Liver (tissue), 9 donors: ENCODE results near the gene CADM2. TPM values are rescaled to one million over a fixed set of nuclear protein-coding genes. Genes with fewer than 3 reads are reported as not detected.

ENCODE experiments used
- DNase-seq: peaks from one replicate; pipeline ENCODE4 v3.0.0-alpha.2; 2017; ENCODE audit warnings: low spot score
- H3K27ac ChIP-seq, 2 donors: one replicate each; pipeline ENCODE4 v1.7.0; 2013; ENCODE audit warnings: inconsistent platforms in 2 of 2, low read length in 2 of 2, control low read depth in 1 of 2, low read depth in 1 of 2, mild to moderate bottlenecking in 1 of 2
- H3K27me3 ChIP-seq, 4 donors: one replicate each; pipeline versions ENCODE4 v1.6.1 to v1.7.0; 2013; ENCODE audit warnings: low read length in 3 of 4, inconsistent platforms in 1 of 4, mild to moderate bottlenecking in 1 of 4, moderate library complexity in 1 of 4; ENCODE audit not compliant: control insufficient read depth in 4 of 4, insufficient read depth in 4 of 4
- H3K36me3 ChIP-seq, 4 donors: one replicate each; pipeline versions ENCODE4 v1.6.1 to v1.7.0; 2013; ENCODE audit warnings: low read length in 3 of 4, mild to moderate bottlenecking in 3 of 4, low read depth in 1 of 4, moderate library complexity in 1 of 4; ENCODE audit not compliant: control insufficient read depth in 4 of 4, insufficient read depth in 3 of 4
- H3K4me1 ChIP-seq, 4 donors: one replicate each; pipeline versions ENCODE4 v1.6.1 to v1.7.0; 2013; ENCODE audit warnings: low read length in 3 of 4, mild to moderate bottlenecking in 3 of 4, moderate library complexity in 1 of 4; ENCODE audit not compliant: control insufficient read depth in 4 of 4, insufficient read depth in 4 of 4
- H3K4me3 ChIP-seq, 3 donors: one replicate each; pipeline versions ENCODE4 v1.6.1 to v1.7.0; 2013; ENCODE audit warnings: low read length in 3 of 3, control low read depth in 1 of 3, low read depth in 1 of 3, mild to moderate bottlenecking in 1 of 3
- H3K9ac ChIP-seq, 2 donors: one replicate each; pipeline ENCODE4 v1.7.0; 2013; ENCODE audit warnings: low read length in 2 of 2, mild to moderate bottlenecking in 2 of 2, moderate library complexity in 2 of 2, control low read depth in 1 of 2, low read depth in 1 of 2
- H3K9me3 ChIP-seq, 4 donors: one replicate each; pipeline versions ENCODE4 v1.6.1 to v1.7.0; 2013; ENCODE audit warnings: low read length in 3 of 4; ENCODE audit not compliant: control insufficient read depth in 4 of 4
- FOXA2 ChIP-seq: IDR thresholded peaks from 2 replicates; pipeline ENCODE4 v1.6.1; 2016; ENCODE audit warnings: antibody characterized with exemption
- HNF4A ChIP-seq, 2 donors: conservative IDR thresholded peaks; 2 replicates each; pipeline ENCODE4 v1.6.1; 2016; ENCODE audit warnings: antibody characterized with exemption in 2 of 2, mild to moderate bottlenecking in 2 of 2
- JUND ChIP-seq, 2 donors: IDR thresholded peaks; 2 replicates each; pipeline ENCODE4 v1.6.1; 2016; ENCODE audit warnings: antibody characterized with exemption in 2 of 2
- NR2F2 ChIP-seq: IDR thresholded peaks from 2 replicates; pipeline ENCODE4 v1.6.1; 2016; ENCODE audit warnings: antibody characterized with exemption
- RAD21 ChIP-seq, 2 donors: IDR thresholded peaks; 2 replicates each; pipeline ENCODE4 v1.6.1; 2016; ENCODE audit warnings: antibody characterized with exemption in 2 of 2, mild to moderate bottlenecking in 2 of 2
- RXRA ChIP-seq, 2 donors: IDR thresholded peaks; 2 replicates each; pipeline ENCODE4 v1.6.1; 2017 to 2018; ENCODE audit warnings: antibody characterized with exemption in 2 of 2, mild to moderate bottlenecking in 1 of 2
- SP1 ChIP-seq: IDR thresholded peaks from 2 replicates; pipeline ENCODE4 v1.6.1; 2018; ENCODE audit warnings: antibody characterized with exemption, mild to moderate bottlenecking
- TAF1 ChIP-seq: conservative IDR thresholded peaks from 2 replicates; pipeline ENCODE4 v1.6.1; 2016; ENCODE audit warnings: antibody characterized with exemption, mild to moderate bottlenecking
- WGBS: extraction: QIAGEN DNeasy Blood & Tissue Kit; methylation state at CpG from one replicate; pipeline ENCODE4 v1.1.7; 2013; 5-methylcytosine and 5-hydroxymethylcytosine counted together
- polyA plus RNA-seq, 2 donors: library from polyadenylated mRNA; stranded (reverse) in 1 of 2; unstranded in 1 of 2; fragments of 200-250 nt in 1 of 2; fragments of >200 nt in 1 of 2; fragmentation: Nextera tagmentation in 1 of 2; extraction: Ambion mirVana in 1 of 2; gene quantifications; one replicate each; pipeline versions ENCODE4 v1.2.1 to v1.2.3, GENCODE V29; 2013 to 2015
- total RNA-seq, 2 donors: library from RNA; depleted of rRNA; stranded (reverse); fragments of >200 nt; gene quantifications; one replicate each; pipeline ENCODE4 v1.2.3, GENCODE V29; 2014
- TF ChIP-seq, protein P1 (sequence below): fragments of 150-350 bp; IDR thresholded peaks from 2 replicates; pipeline ENCODE4 v1.5.1; 2017; ENCODE audit warnings: improper control_type of control experiment, low read depth, low read length; ENCODE audit not compliant: missing input control
- TF ChIP-seq, protein P2 (sequence below): IDR thresholded peaks from 2 replicates; pipeline ENCODE4 v1.6.1; 2016; ENCODE audit warnings: antibody characterized with exemption
- TF ChIP-seq, protein P3 (sequence below): IDR thresholded peaks from 2 replicates; pipeline ENCODE4 v1.6.1; 2016; ENCODE audit warnings: antibody characterized with exemption
- TF ChIP-seq, protein P4 (sequence below): IDR thresholded peaks from 2 replicates; pipeline ENCODE4 v1.6.1; 2016; ENCODE audit warnings: antibody characterized with exemption, mild to moderate bottlenecking
- donor health status: healthy.
- donor health status: healthy.
- donor health status: healthy.
- donor health status: healthy.
- donor health status: healthy.

Gene CADM2
- total and polyA plus RNA-seq, 4 donors, result 0.35 to 0.92 (median 0.51) TPM

DNA sequence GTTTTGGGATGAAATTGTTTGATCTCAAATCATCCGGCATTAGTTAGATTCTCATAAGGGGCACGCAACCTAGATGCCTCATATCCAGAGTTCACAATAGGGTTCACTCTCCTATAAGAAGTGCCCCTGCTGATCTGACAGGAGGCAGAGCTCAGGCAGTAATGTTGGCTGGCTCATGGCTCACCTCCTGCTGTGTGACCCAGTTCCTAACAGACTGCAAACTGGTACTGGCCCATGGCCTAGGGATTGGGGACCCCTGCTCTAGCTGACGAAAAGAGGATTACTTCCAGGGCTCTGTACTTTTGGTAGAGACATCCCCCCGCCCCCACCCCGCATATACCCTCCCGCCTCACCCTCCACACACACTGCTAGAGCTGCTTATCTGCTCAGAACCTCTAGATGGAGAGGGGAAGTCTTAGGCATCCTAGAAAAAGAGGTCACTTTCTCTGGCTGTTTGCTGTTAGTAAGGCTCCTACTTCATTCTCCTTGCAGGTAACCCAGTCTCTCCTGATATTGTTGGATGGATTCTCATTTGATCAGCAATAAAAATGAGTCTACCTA, 923.1 kb downstream of the CADM2 start:
- H3K27me3 ChIP-seq, result no peaks in the 10 kb centered on the region
- no peak overlapping the region for H3K27ac ChIP-seq
- H3K9ac ChIP-seq, result no peak overlapping the region
- no peak overlapping the region for H3K4me3 ChIP-seq
- no peaks in the 10 kb centered on the region for H3K36me3 ChIP-seq
- DNase-seq, result no peak
- H3K9me3 ChIP-seq, result no peaks in the 10 kb centered on the region
- TF ChIP-seq, protein P1, sequence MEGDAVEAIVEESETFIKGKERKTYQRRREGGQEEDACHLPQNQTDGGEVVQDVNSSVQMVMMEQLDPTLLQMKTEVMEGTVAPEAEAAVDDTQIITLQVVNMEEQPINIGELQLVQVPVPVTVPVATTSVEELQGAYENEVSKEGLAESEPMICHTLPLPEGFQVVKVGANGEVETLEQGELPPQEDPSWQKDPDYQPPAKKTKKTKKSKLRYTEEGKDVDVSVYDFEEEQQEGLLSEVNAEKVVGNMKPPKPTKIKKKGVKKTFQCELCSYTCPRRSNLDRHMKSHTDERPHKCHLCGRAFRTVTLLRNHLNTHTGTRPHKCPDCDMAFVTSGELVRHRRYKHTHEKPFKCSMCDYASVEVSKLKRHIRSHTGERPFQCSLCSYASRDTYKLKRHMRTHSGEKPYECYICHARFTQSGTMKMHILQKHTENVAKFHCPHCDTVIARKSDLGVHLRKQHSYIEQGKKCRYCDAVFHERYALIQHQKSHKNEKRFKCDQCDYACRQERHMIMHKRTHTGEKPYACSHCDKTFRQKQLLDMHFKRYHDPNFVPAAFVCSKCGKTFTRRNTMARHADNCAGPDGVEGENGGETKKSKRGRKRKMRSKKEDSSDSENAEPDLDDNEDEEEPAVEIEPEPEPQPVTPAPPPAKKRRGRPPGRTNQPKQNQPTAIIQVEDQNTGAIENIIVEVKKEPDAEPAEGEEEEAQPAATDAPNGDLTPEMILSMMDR, result no peak
- TF ChIP-seq SP1, result no peak
- TF ChIP-seq NR2F2, result no peak
- TF ChIP-seq RXRA (IDR thresholded peaks at IDR 0.05), result no peak
- TF ChIP-seq RAD21 (IDR thresholded peaks at IDR 0.05), result no peak
- TF ChIP-seq, protein P2, sequence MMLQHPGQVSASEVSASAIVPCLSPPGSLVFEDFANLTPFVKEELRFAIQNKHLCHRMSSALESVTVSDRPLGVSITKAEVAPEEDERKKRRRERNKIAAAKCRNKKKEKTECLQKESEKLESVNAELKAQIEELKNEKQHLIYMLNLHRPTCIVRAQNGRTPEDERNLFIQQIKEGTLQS, result no peak
- TF ChIP-seq FOXA2, result no peak
- 75% methylated on average over 6 of the region's 6 CpGs for WGBS
- no peaks in the 10 kb centered on the region for H3K4me1 ChIP-seq

DNA sequence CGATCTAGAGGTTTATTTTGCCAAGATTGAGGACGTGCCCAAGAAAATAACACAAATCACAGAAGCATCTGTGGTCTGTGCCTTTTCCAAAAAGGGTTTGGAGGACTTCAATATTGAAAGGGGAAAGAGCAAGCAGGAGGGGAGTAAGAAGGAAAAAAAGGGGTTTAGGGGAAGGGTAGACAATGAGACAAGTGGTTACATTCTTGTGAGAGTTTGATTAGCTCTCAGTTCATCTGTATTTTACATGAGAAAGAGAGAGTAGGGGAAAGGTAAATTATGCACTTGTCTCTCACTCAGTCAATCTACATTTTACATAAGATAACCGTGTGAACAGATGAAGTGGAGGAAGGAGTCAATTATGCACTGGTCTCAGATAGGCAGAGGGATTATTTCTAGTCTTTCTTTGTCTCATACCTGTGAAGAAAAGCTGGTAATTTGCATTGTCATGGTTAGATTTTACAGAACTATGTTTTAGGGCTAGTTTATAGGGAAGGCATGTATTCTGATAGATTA, 931.3 kb downstream of the CADM2 start:
- 34% methylated on average over 3 of the region's 3 CpGs for WGBS
- peaks cover 0 to 3% (median 0%) of the 10 kb centered on the region in 4 donors for H3K27me3 ChIP-seq
- TF ChIP-seq HNF4A (conservative IDR thresholded peaks at IDR 0.05), result no peak
- TF ChIP-seq, protein P3, sequence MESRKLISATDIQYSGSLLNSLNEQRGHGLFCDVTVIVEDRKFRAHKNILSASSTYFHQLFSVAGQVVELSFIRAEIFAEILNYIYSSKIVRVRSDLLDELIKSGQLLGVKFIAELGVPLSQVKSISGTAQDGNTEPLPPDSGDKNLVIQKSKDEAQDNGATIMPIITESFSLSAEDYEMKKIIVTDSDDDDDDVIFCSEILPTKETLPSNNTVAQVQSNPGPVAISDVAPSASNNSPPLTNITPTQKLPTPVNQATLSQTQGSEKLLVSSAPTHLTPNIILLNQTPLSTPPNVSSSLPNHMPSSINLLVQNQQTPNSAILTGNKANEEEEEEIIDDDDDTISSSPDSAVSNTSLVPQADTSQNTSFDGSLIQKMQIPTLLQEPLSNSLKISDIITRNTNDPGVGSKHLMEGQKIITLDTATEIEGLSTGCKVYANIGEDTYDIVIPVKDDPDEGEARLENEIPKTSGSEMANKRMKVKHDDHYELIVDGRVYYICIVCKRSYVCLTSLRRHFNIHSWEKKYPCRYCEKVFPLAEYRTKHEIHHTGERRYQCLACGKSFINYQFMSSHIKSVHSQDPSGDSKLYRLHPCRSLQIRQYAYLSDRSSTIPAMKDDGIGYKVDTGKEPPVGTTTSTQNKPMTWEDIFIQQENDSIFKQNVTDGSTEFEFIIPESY, result no peak
- TF ChIP-seq, protein P4, sequence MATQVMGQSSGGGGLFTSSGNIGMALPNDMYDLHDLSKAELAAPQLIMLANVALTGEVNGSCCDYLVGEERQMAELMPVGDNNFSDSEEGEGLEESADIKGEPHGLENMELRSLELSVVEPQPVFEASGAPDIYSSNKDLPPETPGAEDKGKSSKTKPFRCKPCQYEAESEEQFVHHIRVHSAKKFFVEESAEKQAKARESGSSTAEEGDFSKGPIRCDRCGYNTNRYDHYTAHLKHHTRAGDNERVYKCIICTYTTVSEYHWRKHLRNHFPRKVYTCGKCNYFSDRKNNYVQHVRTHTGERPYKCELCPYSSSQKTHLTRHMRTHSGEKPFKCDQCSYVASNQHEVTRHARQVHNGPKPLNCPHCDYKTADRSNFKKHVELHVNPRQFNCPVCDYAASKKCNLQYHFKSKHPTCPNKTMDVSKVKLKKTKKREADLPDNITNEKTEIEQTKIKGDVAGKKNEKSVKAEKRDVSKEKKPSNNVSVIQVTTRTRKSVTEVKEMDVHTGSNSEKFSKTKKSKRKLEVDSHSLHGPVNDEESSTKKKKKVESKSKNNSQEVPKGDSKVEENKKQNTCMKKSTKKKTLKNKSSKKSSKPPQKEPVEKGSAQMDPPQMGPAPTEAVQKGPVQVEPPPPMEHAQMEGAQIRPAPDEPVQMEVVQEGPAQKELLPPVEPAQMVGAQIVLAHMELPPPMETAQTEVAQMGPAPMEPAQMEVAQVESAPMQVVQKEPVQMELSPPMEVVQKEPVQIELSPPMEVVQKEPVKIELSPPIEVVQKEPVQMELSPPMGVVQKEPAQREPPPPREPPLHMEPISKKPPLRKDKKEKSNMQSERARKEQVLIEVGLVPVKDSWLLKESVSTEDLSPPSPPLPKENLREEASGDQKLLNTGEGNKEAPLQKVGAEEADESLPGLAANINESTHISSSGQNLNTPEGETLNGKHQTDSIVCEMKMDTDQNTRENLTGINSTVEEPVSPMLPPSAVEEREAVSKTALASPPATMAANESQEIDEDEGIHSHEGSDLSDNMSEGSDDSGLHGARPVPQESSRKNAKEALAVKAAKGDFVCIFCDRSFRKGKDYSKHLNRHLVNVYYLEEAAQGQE, result no peak
- TF ChIP-seq, protein P2, result no peak
- TF ChIP-seq JUND (IDR thresholded peaks at IDR 0.05), result no peak
- TF ChIP-seq SP1, result no peak
- no peak for TF ChIP-seq TAF1
- no peaks in the 10 kb centered on the region for H3K4me1 ChIP-seq
- H3K4me3 ChIP-seq, result no peak overlapping the region
- H3K27ac ChIP-seq, result no peak overlapping the region
- H3K36me3 ChIP-seq, result no peaks in the 10 kb centered on the region
- H3K9ac ChIP-seq, result no peak overlapping the region
- H3K9me3 ChIP-seq, result no peaks in the 10 kb centered on the region
- no peak for DNase-seq
